HepG2 (cell line): Measurements from ENCODE around the gene BMPR2. TPM values are rescaled to one million over a fixed set of nuclear protein-coding genes. Genes with fewer than 3 reads are reported as not detected.

Source experiments
- AFF4 ChIP-seq: sonication (generic); formaldehyde crosslinking; IDR thresholded peaks from 2 replicates; pipeline ENCODE4 v1.4.0; 2020; ENCODE audit warnings: missing genetic modification reagents
- FOXK1 ChIP-seq: sonication (generic); formaldehyde crosslinking; IDR thresholded peaks from 2 replicates; pipeline ENCODE4 v1.4.0; 2020; ENCODE audit warnings: low read depth, missing genetic modification reagents, borderline replicate concordance
- GABPB1 ChIP-seq: IDR thresholded peaks from 2 replicates; pipeline ENCODE4 v1.6.1; 2016; ENCODE audit warnings: mild to moderate bottlenecking, missing genetic modification reagents, moderate library complexity, missing compliant biosample characterization
- GMEB1 ChIP-seq: sonication (generic); formaldehyde crosslinking; IDR thresholded peaks from 2 replicates; pipeline ENCODE4 v1.5.1; 2020; ENCODE audit warnings: missing genetic modification reagents, mild to moderate bottlenecking, borderline replicate concordance
- RERE ChIP-seq: IDR thresholded peaks from 2 replicates; pipeline ENCODE4 v1.6.1; 2016; ENCODE audit warnings: low read depth, missing genetic modification reagents, missing compliant biosample characterization
- RNF219 ChIP-seq: sonication (generic); formaldehyde crosslinking; IDR thresholded peaks from 2 replicates; pipeline ENCODE4 v1.5.0; 2020; ENCODE audit warnings: mild to moderate bottlenecking, missing genetic modification reagents
- SNAPC4 ChIP-seq: sonication (generic); formaldehyde crosslinking; IDR thresholded peaks from 2 replicates; pipeline ENCODE4 v1.4.0; 2020; ENCODE audit warnings: mild to moderate bottlenecking, missing genetic modification reagents
- polyA plus RNA-seq, 8 experiments: library from polyadenylated mRNA; depleted of rRNA in 3 of 8; stranded (reverse) in 7 of 8; unstranded in 1 of 8; fragments of >200 nt; fragmentation: Illumina TruSeq in 4 of 8; extraction: Trizol in 4 of 8; gene quantifications; 2 replicates each; pipeline versions ENCODE4 v1.2.1 to v1.2.3, GENCODE V29; 2011 to 2016; ENCODE audit warnings: low read depth in 4 of 8, missing spikeins in 1 of 8, mixed read lengths in 1 of 8; ENCODE audit not compliant: insufficient read depth in 1 of 8
- total RNA-seq, 5 experiments: library from RNA; depleted of rRNA; stranded (reverse); fragments of >200 nt; fragmentation: Illumina TruSeq; extraction: Trizol; gene quantifications; 2 replicates each; pipeline ENCODE4 v1.2.3, GENCODE V29; 2016; ENCODE audit warnings: low read depth in 1 of 5

BMPR2 gene
- total and polyA plus RNA-seq, 2 of the 13 experiments (the other 11 are each of a cell fraction or from before 2014, with no cell fraction given), result 5.5 to 10.3 TPM

- TF ChIP-seq AFF4 (CRISPR knock-in tag) (no peak), RERE (CRISPR knock-in tag) (0 out of 2 replicates have a peak, but pooled peaks have one; percentile 13), GABPB1 (CRISPR knock-in tag) (no peak; the same call in 1 of the 2 replicates), FOXK1 (CRISPR knock-in tag) (peak; percentile 61; the same call in 1 of the 2 replicates), SNAPC4 (CRISPR knock-in tag) (no peak), GMEB1 (CRISPR knock-in tag) (0 out of 2 replicates have a peak, but pooled peaks have one; percentile 9), RNF219 (CRISPR knock-in tag) (no peak)
Measured at GRCh38 chr2:202375609-202376408, at the start of gene BMPR2 (continued).
